22Rv1 (cell line): ENCODE data around the gene MISP3.

ENCODE experiments used
- ZFX ChIP-seq: fragments of 450-650 bp; IDR thresholded peaks from 2 replicates; pipeline ENCODE4 v1.6.1; 2017; ENCODE audit warnings: antibody characterized with exemption, borderline replicate concordance
- TF ChIP-seq, protein P1 (sequence below): fragments of 450-650 bp; IDR thresholded peaks from 2 replicates; pipeline ENCODE4 v1.5.1; 2017; ENCODE audit warnings: mild to moderate bottlenecking

DNA sequence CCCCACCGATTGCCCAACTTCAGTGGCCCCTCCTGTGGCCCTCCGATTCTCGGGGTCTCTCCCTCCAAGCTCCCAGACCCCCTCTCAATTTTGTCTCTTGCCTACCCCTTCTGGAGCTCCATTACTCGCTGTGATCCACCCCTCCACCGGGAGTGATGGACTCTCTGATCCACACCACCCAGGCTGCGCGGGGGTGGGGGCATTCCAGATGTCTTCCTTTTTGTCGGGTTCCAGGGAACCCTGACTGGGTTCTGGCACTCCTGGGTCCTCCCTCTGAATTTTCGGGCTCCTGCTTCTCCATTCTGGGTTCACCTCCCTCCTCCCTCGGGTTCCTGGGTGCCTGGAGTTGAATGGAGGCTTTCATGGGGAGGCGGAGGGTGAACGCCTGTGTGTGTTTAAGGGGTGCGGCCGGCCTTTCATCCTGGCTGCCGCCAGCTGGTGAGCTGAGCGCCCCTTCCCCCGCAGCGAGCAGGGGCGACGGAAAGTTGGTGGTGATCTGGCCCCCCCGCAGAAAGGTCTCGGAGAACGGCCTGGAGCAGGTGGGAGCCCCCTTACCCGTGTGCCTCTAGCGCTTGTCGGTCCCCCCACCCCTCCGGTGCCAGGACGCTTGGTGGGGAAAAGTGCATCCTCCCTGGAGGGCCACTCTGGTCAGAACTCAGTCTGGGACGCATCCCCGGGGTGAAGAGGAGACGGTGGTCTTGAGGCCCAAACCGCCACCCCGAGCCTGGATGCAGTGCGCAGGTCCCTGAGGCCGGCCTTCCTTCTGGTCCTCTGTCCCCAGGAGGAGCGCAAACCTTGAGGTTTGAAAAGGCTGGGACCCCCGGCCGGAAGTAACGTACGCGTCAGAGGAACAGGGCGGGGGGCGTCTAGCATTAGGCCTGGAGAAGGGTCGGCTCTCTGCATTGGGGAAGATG lies 1.6 kb downstream of the MISP3 start:
- TF ChIP-seq, protein P1, sequence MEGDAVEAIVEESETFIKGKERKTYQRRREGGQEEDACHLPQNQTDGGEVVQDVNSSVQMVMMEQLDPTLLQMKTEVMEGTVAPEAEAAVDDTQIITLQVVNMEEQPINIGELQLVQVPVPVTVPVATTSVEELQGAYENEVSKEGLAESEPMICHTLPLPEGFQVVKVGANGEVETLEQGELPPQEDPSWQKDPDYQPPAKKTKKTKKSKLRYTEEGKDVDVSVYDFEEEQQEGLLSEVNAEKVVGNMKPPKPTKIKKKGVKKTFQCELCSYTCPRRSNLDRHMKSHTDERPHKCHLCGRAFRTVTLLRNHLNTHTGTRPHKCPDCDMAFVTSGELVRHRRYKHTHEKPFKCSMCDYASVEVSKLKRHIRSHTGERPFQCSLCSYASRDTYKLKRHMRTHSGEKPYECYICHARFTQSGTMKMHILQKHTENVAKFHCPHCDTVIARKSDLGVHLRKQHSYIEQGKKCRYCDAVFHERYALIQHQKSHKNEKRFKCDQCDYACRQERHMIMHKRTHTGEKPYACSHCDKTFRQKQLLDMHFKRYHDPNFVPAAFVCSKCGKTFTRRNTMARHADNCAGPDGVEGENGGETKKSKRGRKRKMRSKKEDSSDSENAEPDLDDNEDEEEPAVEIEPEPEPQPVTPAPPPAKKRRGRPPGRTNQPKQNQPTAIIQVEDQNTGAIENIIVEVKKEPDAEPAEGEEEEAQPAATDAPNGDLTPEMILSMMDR: no peak
- no peak for TF ChIP-seq ZFX
